Stimulated activated naive B cell treated with anti-CD40 and anti-IgM and Interleukin-4, amounts not matched to agents 10 μg/mL and 1 μg/mL and 100 μg/mL, for 72 hours (primary cell): Measurements from ENCODE around the gene GALR3.

Experiments
- ATAC-seq, 2 donors: fragments of 150-1000 bp; cut with Tn5 transposase; replicated peaks; 2 replicates each; pipeline ENCODE4 v1.10.0; 2021; ENCODE audit warnings: moderate library complexity in 1 of 2
- DNase-seq: peaks from one replicate; pipeline ENCODE4 v3.0.0; 2021
- H3K27ac Mint-ChIP-seq: one replicate; pipeline ENCODE4 v1.8.0; 2022; ENCODE audit warnings: mild to moderate bottlenecking, mixed read lengths
- H3K27me3 Mint-ChIP-seq, 2 donors: one replicate each; pipeline ENCODE4 v1.8.0; 2022; ENCODE audit warnings: mixed read lengths in 2 of 2
- H3K36me3 Mint-ChIP-seq, 2 donors: one replicate each; pipeline ENCODE4 v1.8.0; 2022; ENCODE audit warnings: mixed read lengths in 2 of 2, mild to moderate bottlenecking in 1 of 2
- H3K4me1 Mint-ChIP-seq, 2 donors: one replicate each; pipeline ENCODE4 v1.8.0; 2022; ENCODE audit warnings: mixed read lengths in 2 of 2, mild to moderate bottlenecking in 1 of 2
- H3K4me3 Mint-ChIP-seq, 2 donors: one replicate each; pipeline ENCODE4 v1.8.0; 2022; ENCODE audit warnings: mild to moderate bottlenecking in 2 of 2, mixed read lengths in 2 of 2, moderate library complexity in 1 of 2
- H3K9me3 Mint-ChIP-seq, 2 donors: one replicate each; pipeline ENCODE4 v1.8.0; 2022; ENCODE audit warnings: mixed read lengths in 2 of 2, mild to moderate bottlenecking in 1 of 2

Gene GALR3

DNA sequence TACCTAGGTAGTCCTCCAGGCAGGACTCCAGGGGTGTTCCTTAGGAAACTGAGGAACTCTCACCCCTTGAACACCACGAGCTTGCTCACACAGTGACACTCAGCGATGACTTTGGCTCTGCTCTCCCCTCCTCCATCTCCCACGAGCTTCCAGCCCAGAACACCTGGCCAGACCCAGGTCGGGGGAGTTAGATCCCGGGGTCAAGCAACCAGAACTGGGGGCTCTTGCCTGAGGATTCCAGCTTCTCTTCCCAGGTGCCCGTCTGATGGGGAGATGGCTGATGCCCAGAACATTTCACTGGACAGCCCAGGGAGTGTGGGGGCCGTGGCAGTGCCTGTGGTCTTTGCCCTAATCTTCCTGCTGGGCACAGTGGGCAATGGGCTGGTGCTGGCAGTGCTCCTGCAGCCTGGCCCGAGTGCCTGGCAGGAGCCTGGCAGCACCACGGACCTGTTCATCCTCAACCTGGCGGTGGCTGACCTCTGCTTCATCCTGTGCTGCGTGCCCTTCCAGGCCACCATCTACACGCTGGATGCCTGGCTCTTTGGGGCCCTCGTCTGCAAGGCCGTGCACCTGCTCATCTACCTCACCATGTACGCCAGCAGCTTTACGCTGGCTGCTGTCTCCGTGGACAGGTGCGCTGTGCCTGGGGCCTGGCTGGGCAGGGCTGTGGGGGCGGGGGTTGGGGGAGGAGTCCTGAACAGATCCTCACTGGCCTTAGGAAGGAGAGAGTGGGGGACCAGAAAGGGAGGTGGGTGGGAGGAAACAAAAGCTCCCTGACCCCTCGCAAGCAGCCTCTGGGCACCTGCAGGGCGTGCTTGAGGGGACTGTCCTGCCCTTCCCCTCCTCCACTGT is at the start of gene GALR3:
Gene GALR3 (plus strand): TSS at position 249 of the 852 bp plus-strand sequence. CDS start 25 bp downstream, at position 274.
- DNase-seq (no peak), ATAC-seq (no peak)
- peaks cover 8 to 12% of the 10 kb centered on the region in 2 donors for H3K4me1 Mint-ChIP-seq
- H3K36me3 Mint-ChIP-seq: peaks cover 5 to 8% of the 10 kb centered on the region in 2 donors
- H3K4me3 Mint-ChIP-seq: no peak within 1 kb of the TSS
- peaks cover 34 to 56% of the 10 kb centered on the region in 2 donors for H3K27me3 Mint-ChIP-seq
- no peak within 1 kb of the TSS for H3K27ac Mint-ChIP-seq
- no peaks in the 10 kb centered on the region for H3K9me3 Mint-ChIP-seq

GRCh38 chr22:37774728-37775127 is 48.5 kb upstream of the GALR3 start:
- H3K4me1 Mint-ChIP-seq: peaks cover 11 to 12% of the 10 kb centered on the region in 2 donors

GRCh38 chr22:37775785-37776638 is 47.2 kb upstream of the GALR3 start:
- peaks cover 11 to 12% of the 10 kb centered on the region in 2 donors for H3K4me1 Mint-ChIP-seq
- no peak overlapping the region for H3K27ac Mint-ChIP-seq
- no peaks in the 10 kb centered on the region for H3K9me3 Mint-ChIP-seq
- no peak overlapping the region for H3K4me3 Mint-ChIP-seq
- H3K27me3 Mint-ChIP-seq: no peaks in the 10 kb centered on the region
- DNase-seq: no peak
- ATAC-seq: no peak
- H3K36me3 Mint-ChIP-seq: peaks cover 13 to 24% of the 10 kb centered on the region in 2 donors

More at GRCh38 chr22:37774728-37775127, 48.5 kb upstream of the GALR3 start:
- Mint-ChIP-seq H3K27me3 (no peaks in the 10 kb centered on the region), H3K36me3 (peaks cover 16 to 27% of the 10 kb centered on the region in 2 donors), H3K9me3 (no peaks in the 10 kb centered on the region), H3K27ac (no peak overlapping the region), H3K4me3 (no peak overlapping the region)
- ATAC-seq (no peak), DNase-seq (no peak)

DNA sequence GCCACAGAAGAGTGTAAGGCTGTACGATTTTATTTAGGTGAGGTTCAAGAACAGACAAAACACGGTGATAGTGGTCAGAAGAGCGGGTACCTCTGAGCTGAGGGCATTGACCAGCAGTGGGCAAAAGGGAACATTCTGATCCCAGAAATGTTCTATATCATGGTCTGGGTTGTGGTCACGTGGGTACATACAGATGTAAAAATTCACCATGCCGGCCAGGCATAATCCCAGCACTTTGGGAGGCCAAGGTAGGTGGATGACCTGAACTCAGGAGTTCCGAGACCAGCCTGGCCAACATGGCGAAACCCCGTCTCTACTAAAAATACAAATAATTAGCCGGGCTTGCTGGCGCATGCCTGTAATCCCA is 46.6 kb upstream of the GALR3 start:
- ATAC-seq: no peak
- peaks cover 11 to 12% of the 10 kb centered on the region in 2 donors for H3K4me1 Mint-ChIP-seq
- no peaks in the 10 kb centered on the region for H3K27me3 Mint-ChIP-seq
- no peak overlapping the region for H3K27ac Mint-ChIP-seq
- no peak for DNase-seq
- no peak overlapping the region for H3K4me3 Mint-ChIP-seq
- peaks cover 12 to 20% of the 10 kb centered on the region in 2 donors for H3K36me3 Mint-ChIP-seq
- no peaks in the 10 kb centered on the region for H3K9me3 Mint-ChIP-seq

- peak; percentile 27 for DNase-seq
- Mint-ChIP-seq H3K27me3 (no peaks in the 10 kb centered on the region), H3K4me1 (peaks cover 11 to 12% of the 10 kb centered on the region in 2 donors), H3K27ac (peak overlapping the region; percentile 65), H3K9me3 (no peaks in the 10 kb centered on the region), H3K36me3 (peaks cover 12 to 20% of the 10 kb centered on the region in 2 donors), H3K4me3 (no peak overlapping the region)
- ATAC-seq: peak; percentile 93 to 94
These were observed 46.0 kb upstream of the GALR3 start for GRCh38 chr22:37777122-37777687.

DNA sequence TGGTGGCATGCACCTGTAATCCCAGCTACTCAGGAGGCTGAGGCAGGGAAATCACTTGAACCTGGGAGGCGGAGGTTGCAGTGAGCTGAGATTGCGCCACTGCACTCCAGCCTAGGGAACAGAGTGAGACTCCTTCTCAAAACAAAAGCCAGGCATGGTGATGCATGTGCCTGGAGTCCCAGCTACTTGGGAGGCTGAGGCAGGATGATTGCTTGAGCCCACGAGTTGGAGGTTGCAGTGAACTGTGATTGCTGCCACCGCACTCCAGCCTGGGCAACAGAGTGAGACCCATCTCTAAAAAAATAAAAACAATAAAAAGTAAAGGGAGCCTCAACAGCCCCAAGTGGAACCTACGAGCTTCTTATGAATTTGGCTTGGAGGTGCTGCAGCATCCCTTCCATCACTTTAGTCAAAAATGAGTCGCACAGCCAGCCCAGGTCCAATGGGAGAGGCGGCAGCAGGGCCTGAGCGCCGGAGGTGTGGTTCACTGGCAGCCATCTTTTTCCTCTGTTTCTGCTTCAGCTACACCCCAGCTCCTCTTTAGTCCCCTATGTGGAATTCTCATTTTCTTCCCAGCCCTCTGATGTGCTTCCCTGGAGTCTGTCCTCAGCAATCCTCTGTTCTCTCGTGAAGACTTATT is 44.7 kb upstream of the GALR3 start:
- H3K4me3 Mint-ChIP-seq: peak overlapping the region in 1 of 2 donors; percentile 11
- peaks cover 11 to 12% of the 10 kb centered on the region in 2 donors for H3K4me1 Mint-ChIP-seq
- no peak overlapping the region for H3K27ac Mint-ChIP-seq
- no peaks in the 10 kb centered on the region for H3K9me3 Mint-ChIP-seq
- no peak for DNase-seq
- ATAC-seq: no peak
- no peaks in the 10 kb centered on the region for H3K27me3 Mint-ChIP-seq
- H3K36me3 Mint-ChIP-seq: peaks cover 10 to 13% of the 10 kb centered on the region in 2 donors

DNA sequence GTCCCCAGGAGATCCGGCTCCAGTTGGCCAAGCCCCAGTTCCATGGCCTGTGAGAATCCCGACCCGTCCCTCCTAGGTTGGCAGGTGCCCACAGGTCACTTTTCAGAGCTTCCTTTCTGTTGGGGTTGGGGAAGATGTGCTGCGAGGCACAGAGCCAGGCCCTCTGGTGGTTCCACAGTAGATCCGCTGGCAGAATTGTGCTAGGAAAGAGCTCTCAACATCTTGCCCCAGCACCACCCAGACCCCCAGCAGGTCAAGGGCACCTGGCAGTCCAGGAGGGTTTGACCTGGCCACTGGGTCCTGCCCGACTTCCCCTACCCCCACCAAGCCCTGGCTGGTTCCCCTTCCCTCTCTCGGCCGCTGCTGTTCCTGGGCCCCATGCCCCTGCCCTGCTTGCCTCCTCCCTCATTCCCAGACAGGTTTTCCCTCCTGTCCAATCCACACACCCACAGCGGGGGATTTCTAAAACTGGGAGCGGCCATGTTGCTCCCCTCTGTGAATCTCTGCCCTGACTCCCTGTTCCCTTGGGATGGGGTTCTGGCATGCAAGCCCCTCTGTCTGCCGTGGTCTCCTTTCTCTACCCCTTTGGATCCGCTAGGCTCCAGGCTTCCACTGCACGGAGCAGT is 41.6 kb upstream of the GALR3 start:
- Mint-ChIP-seq H3K9me3 (no peaks in the 10 kb centered on the region), H3K36me3 (no peaks in the 10 kb centered on the region), H3K4me1 (peaks cover 6 to 12% of the 10 kb centered on the region in 2 donors), H3K27me3 (peaks cover 3 to 17% of the 10 kb centered on the region in 2 donors), H3K27ac (no peak overlapping the region), H3K4me3 (no peak overlapping the region)
- DNase-seq (no peak), ATAC-seq (no peak)

- Mint-ChIP-seq H3K4me3 (no peak overlapping the region), H3K27ac (no peak overlapping the region), H3K9me3 (no peaks in the 10 kb centered on the region), H3K4me1 (peaks cover 2 to 6% of the 10 kb centered on the region in 2 donors), H3K27me3 (peaks cover 3 to 19% of the 10 kb centered on the region in 2 donors), H3K36me3 (no peaks in the 10 kb centered on the region)
- ATAC-seq: no peak
- no peak for DNase-seq
These were observed 40.6 kb upstream of the GALR3 start for GRCh38 chr22:37782340-37783168.

GRCh38 chr22:37784829-37785495 is 38.2 kb upstream of the GALR3 start:
- H3K4me1 Mint-ChIP-seq: no peaks in the 10 kb centered on the region
- no peaks in the 10 kb centered on the region for H3K36me3 Mint-ChIP-seq
- peaks cover 3 to 19% of the 10 kb centered on the region in 2 donors for H3K27me3 Mint-ChIP-seq
- DNase-seq (no peak), ATAC-seq (no peak)
- no peak overlapping the region for H3K27ac Mint-ChIP-seq
- H3K4me3 Mint-ChIP-seq: no peak overlapping the region
- H3K9me3 Mint-ChIP-seq: no peaks in the 10 kb centered on the region

GRCh38 chr22:37790234-37790633 is 32.9 kb upstream of the GALR3 start:
- Mint-ChIP-seq H3K36me3 (no peaks in the 10 kb centered on the region), H3K4me3 (no peak overlapping the region), H3K27ac (no peak overlapping the region), H3K9me3 (no peaks in the 10 kb centered on the region), H3K27me3 (peaks cover under 1 to 14% of the 10 kb centered on the region in 2 donors), H3K4me1 (no peaks in the 10 kb centered on the region)
- no peak for ATAC-seq
- no peak for DNase-seq

DNA sequence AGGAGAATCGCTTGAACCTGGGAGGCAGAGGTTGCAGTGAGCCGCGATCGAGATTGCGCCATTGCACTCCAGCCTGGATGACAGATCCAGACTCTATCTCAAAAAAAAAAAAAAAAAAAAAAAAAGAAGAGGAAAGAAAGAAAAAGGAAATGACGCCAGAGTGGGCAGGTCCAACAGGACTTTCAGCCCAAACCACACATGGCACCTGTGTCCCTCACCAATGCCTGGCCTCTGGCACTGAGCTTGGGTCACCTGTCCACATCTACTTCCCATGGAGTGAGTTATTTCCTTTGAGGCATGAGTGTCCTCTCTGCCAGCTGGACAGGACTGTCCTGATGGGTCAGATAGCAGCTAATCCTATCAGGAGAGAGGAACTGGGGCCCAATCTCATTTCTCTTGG is 30.7 kb upstream of the GALR3 start:
- Mint-ChIP-seq H3K9me3 (no peaks in the 10 kb centered on the region), H3K4me3 (no peak overlapping the region), H3K36me3 (no peaks in the 10 kb centered on the region), H3K27me3 (peaks cover 0 to 7% of the 10 kb centered on the region in 2 donors), H3K27ac (no peak overlapping the region), H3K4me1 (no peaks in the 10 kb centered on the region)
- DNase-seq (no peak), ATAC-seq (no peak)

GRCh38 chr22:37794376-37794775 is 28.8 kb upstream of the GALR3 start:
- no peaks in the 10 kb centered on the region for H3K36me3 Mint-ChIP-seq
- H3K27me3 Mint-ChIP-seq: peaks cover 0 to 13% of the 10 kb centered on the region in 2 donors
- H3K9me3 Mint-ChIP-seq: no peaks in the 10 kb centered on the region
- no peak overlapping the region for H3K27ac Mint-ChIP-seq
- H3K4me1 Mint-ChIP-seq: peaks cover 0 to 4% of the 10 kb centered on the region in 2 donors
- no peak overlapping the region for H3K4me3 Mint-ChIP-seq
- ATAC-seq: no peak
- no peak for DNase-seq
